ENCODE data around the gene TRIO. TPM values are rescaled to one million over a fixed set of nuclear protein-coding genes. Genes with fewer than 3 reads are reported as not detected.

Gene TRIO
- total and polyA plus RNA-seq, 4 donors: 23.8 to 243 (median 110) TPM

GRCh38 chr5:14401639-14402038, 258.5 kb downstream of the TRIO start:
- no peak for TF ChIP-seq CTCF (IDR thresholded peaks at IDR 0.05; ENCODE audit: control extremely low read depth, extremely low read depth)
- no peaks in the 10 kb centered on the region for H3K27me3 ChIP-seq (ENCODE audit: control insufficient read depth in 3 of 3, insufficient read depth in 3 of 3, low read length in 2 of 3)
- H3K27ac ChIP-seq (ENCODE audit: low read depth in 1 of 2, low read length in 1 of 2): no peak overlapping the region
- no peak overlapping the region for H3K4me3 ChIP-seq
- no peaks in the 10 kb centered on the region for H3K9me3 ChIP-seq (ENCODE audit: control insufficient read depth in 4 of 4, insufficient read depth in 3 of 4, low read length in 3 of 4)
- peaks cover 0 to 5% (median 0%) of the 10 kb centered on the region in 5 donors for H3K4me1 ChIP-seq (ENCODE audit: control insufficient read depth in 5 of 5, insufficient read depth in 5 of 5, low read length in 5 of 5)
- 92 to 98% methylated on average over 3 of the region's 3 CpGs for WGBS, 2 donors
- DNase-seq: no peak
- H3K36me3 ChIP-seq (ENCODE audit: control insufficient read depth in 4 of 4, insufficient read depth in 4 of 4, low read length in 4 of 4): peaks cover 0 to 26% (median 19%) of the 10 kb centered on the region in 4 donors
- no peak for ATAC-seq (ENCODE audit: insufficient read depth, low FRiP score)
- no peak overlapping the region for H3K9ac ChIP-seq (ENCODE audit: insufficient read depth in 1 of 2, low read length in 2 of 2)

- TF ChIP-seq CTCF (IDR thresholded peaks at IDR 0.05; ENCODE audit: control extremely low read depth, extremely low read depth): no peak
- no peak overlapping the region for H3K4me3 ChIP-seq
- no peak overlapping the region for H3K27ac ChIP-seq (ENCODE audit: low read depth in 1 of 2, low read length in 1 of 2)
- H3K9me3 ChIP-seq (ENCODE audit: control insufficient read depth in 4 of 4, insufficient read depth in 3 of 4, low read length in 3 of 4): no peaks in the 10 kb centered on the region
- WGBS, 2 donors: 81 to 99% methylated on average over 6 of the region's 6 CpGs
- H3K9ac ChIP-seq (ENCODE audit: insufficient read depth in 1 of 2, low read length in 2 of 2): no peak overlapping the region
- DNase-seq (no peak), ATAC-seq (ENCODE audit: insufficient read depth, low FRiP score) (no peak)
- H3K4me1 ChIP-seq (ENCODE audit: control insufficient read depth in 5 of 5, insufficient read depth in 5 of 5, low read length in 5 of 5): peaks cover 0 to 5% (median 0%) of the 10 kb centered on the region in 5 donors
- no peaks in the 10 kb centered on the region for H3K27me3 ChIP-seq (ENCODE audit: control insufficient read depth in 3 of 3, insufficient read depth in 3 of 3, low read length in 2 of 3)
- H3K36me3 ChIP-seq (ENCODE audit: control insufficient read depth in 4 of 4, insufficient read depth in 4 of 4, low read length in 4 of 4): peaks cover 1 to 26% (median 15%) of the 10 kb centered on the region in 4 donors
These were observed 259.3 kb downstream of the TRIO start for GRCh38 chr5:14402424-14402823.

GRCh38 chr5:14404780-14405179, 261.6 kb downstream of the TRIO start:
- 93 to 94% methylated on average over 6 of the region's 6 CpGs for WGBS, 2 donors
- no peak for DNase-seq
- Histone ChIP-seq H3K27ac (ENCODE audit: low read depth in 1 of 2, low read length in 1 of 2) (no peak overlapping the region), H3K36me3 (ENCODE audit: control insufficient read depth in 4 of 4, insufficient read depth in 4 of 4, low read length in 4 of 4) (peaks cover 7 to 23% (median 14%) of the 10 kb centered on the region in 4 donors), H3K4me1 (ENCODE audit: control insufficient read depth in 5 of 5, insufficient read depth in 5 of 5, low read length in 5 of 5) (peaks cover 0 to 5% (median 0%) of the 10 kb centered on the region in 5 donors), H3K27me3 (ENCODE audit: control insufficient read depth in 3 of 3, insufficient read depth in 3 of 3, low read length in 2 of 3) (no peaks in the 10 kb centered on the region), H3K9ac (ENCODE audit: insufficient read depth in 1 of 2, low read length in 2 of 2) (no peak overlapping the region), H3K9me3 (ENCODE audit: control insufficient read depth in 4 of 4, insufficient read depth in 3 of 4, low read length in 3 of 4) (no peaks in the 10 kb centered on the region), H3K4me3 (no peak overlapping the region)
- ATAC-seq (ENCODE audit: insufficient read depth, low FRiP score): no peak
- TF ChIP-seq CTCF (IDR thresholded peaks at IDR 0.05; ENCODE audit: control extremely low read depth, extremely low read depth): no peak

GRCh38 chr5:14405267-14405666, 262.1 kb downstream of the TRIO start:
- H3K9me3 ChIP-seq (ENCODE audit: control insufficient read depth in 4 of 4, insufficient read depth in 3 of 4, low read length in 3 of 4): no peaks in the 10 kb centered on the region
- DNase-seq (no peak), ATAC-seq (ENCODE audit: insufficient read depth, low FRiP score) (no peak)
- H3K27me3 ChIP-seq (ENCODE audit: control insufficient read depth in 3 of 3, insufficient read depth in 3 of 3, low read length in 2 of 3): no peaks in the 10 kb centered on the region
- peaks cover 0 to 4% (median 2%) of the 10 kb centered on the region in 5 donors for H3K4me1 ChIP-seq (ENCODE audit: control insufficient read depth in 5 of 5, insufficient read depth in 5 of 5, low read length in 5 of 5)
- 90 to 95% methylated on average over 10 of the region's 10 CpGs for WGBS, 2 donors
- H3K9ac ChIP-seq (ENCODE audit: insufficient read depth in 1 of 2, low read length in 2 of 2): no peak overlapping the region
- TF ChIP-seq CTCF (IDR thresholded peaks at IDR 0.05; ENCODE audit: control extremely low read depth, extremely low read depth): no peak
- H3K36me3 ChIP-seq (ENCODE audit: control insufficient read depth in 4 of 4, insufficient read depth in 4 of 4, low read length in 4 of 4): peaks cover 9 to 27% (median 16%) of the 10 kb centered on the region in 4 donors
- H3K4me3 ChIP-seq: no peak overlapping the region
- no peak overlapping the region for H3K27ac ChIP-seq (ENCODE audit: low read depth in 1 of 2, low read length in 1 of 2)

Data from lung (tissue), 12 donors.